Measurements from ENCODE around the gene KLHL21. TPM values are rescaled to one million over a fixed set of nuclear protein-coding genes. Genes with fewer than 3 reads are reported as not detected.

The KLHL21 gene
- total RNA-seq, 1 donor from 2014 or later, result 25.8 TPM

GRCh38 chr1:6554907-6555778, 47.5 kb downstream of the KLHL21 start, which contains the start of gene TAS1R1:
Gene TAS1R1 (plus strand): TSS chr1:6555307. CDS start chr1:6555374, 67 bp downstream.
- peak; percentile 45 for DNase-seq (ENCODE audit: low spot score)

- peak; percentile 95 for DNase-seq (ENCODE audit: low spot score)
These were observed 48.4 kb downstream of the KLHL21 start, which contains the start of gene NOL9 for GRCh38 chr1:6554031-6554906. Gene NOL9 (minus strand): TSS chr1:6554513. CDS start chr1:6554502, 11 bp downstream.

- no peak for DNase-seq (ENCODE audit: low spot score)
These were observed 55.4 kb downstream of the KLHL21 start for GRCh38 chr1:6547301-6547700.

GRCh38 chr1:6546326-6546725, 56.3 kb downstream of the KLHL21 start:
- no peak for DNase-seq (ENCODE audit: low spot score)

GRCh38 chr1:6545276-6546112, 57.2 kb downstream of the KLHL21 start:
- no peak for DNase-seq (ENCODE audit: low spot score)

GRCh38 chr1:6544831-6545230, 57.8 kb downstream of the KLHL21 start:
- no peak for DNase-seq (ENCODE audit: low spot score)

Other genes starting within 250 kb of the KLHL21 start
- 19.1 TPM for gene ACOT7, start 209.1 kb downstream of the KLHL21 start, total RNA-seq
- gene HES2, start 182.9 kb downstream of the KLHL21 start, total RNA-seq, result 2.1 TPM
- gene ESPN, start 178.1 kb downstream of the KLHL21 start, total RNA-seq, result 6.2 TPM
- 17.1 TPM for gene TNFRSF25, start 136.7 kb downstream of the KLHL21 start, total RNA-seq
- 17.7 TPM for gene PLEKHG5, start 111.2 kb downstream of the KLHL21 start, total RNA-seq
- gene NOL9, start 48.4 kb downstream of the KLHL21 start, total RNA-seq, result 41.5 TPM
- gene TAS1R1, start 47.6 kb downstream of the KLHL21 start, total RNA-seq, result not detected
- gene ZBTB48, start 22.9 kb downstream of the KLHL21 start, total RNA-seq, result 50.4 TPM
- gene PHF13, start 10.9 kb upstream of the KLHL21 start, total RNA-seq, result 10.9 TPM
- 11.7 TPM for gene THAP3, start 22.0 kb upstream of the KLHL21 start, total RNA-seq
- 65.3 TPM for gene DNAJC11, start 98.9 kb upstream of the KLHL21 start, total RNA-seq
- gene CAMTA1, start 182.6 kb upstream of the KLHL21 start, total RNA-seq, result 88.1 TPM

Data from ureter (tissue), 1 donor.